ENCODE data around the gene SCG3. TPM values are rescaled to one million over a fixed set of nuclear protein-coding genes. Genes with fewer than 3 reads are reported as not detected.

Gene SCG3
- total RNA-seq, 1 donor from 2014 or later: not detected

DNA sequence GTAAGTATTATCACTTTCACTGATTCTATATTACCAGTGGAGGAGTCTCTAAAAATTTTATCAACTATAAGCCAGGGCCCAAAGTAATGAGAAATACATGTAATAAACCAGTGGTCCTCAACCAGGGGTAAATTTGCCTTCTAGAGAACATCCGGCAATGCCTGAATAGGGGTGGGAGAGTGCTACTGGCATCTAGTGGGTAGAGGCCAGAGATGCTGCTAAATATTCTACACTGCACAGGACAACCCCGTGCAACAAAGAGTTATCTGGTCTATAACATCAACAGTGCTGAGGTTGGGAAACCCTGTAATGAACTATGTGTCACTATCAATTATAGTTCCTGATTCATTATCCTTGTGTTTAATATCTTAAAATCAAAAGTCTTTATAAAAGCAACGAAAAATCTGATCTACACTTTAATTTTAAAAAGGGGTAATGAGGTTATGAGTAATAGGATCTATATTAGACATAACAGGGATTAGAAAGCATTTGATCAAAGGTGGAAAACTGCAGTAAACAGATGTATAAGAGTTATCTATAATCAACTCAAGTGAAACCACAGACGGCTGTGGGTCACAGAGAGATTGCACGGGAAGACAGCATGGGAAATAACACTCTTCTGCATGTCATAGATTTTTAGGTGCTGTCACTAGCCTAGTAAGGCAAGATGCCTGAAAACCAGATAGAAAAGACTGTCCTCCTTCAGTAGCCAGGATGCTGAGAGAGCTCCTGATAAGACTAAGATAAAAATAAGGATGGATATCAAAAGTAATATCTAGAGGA, 54.1 kb downstream of the SCG3 start:
- TF ChIP-seq CTCF (IDR thresholded peaks at IDR 0.05): no peak
- peaks cover 16% of the 10 kb centered on the region for H3K4me1 Mint-ChIP-seq (ENCODE audit: unreplicated experiment)

DNA sequence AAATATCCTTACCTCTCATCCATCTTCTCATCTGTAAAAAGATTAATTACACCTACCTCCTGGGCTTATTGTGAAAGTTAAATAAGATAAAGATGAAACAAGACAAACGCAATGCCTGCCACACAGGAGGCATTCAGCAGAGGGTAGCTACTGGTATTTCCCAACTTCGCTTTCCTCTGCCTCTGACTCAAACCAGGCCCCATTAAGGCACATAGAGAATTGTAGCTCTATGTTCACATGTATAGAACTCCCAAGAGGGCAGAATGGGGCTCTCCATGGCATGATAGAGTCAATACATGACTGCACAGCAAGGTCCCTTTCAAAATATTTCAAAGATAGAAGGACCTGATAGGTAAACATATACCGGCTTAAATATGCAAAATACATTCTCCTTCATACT, 54.8 kb downstream of the SCG3 start:
- Mint-ChIP-seq H3K4me3 (ENCODE audit: unreplicated experiment) (peak overlapping the region; percentile 68), H3K27ac (ENCODE audit: unreplicated experiment) (no peak overlapping the region), H3K4me1 (ENCODE audit: unreplicated experiment) (peaks cover 16% of the 10 kb centered on the region), H3K9me3 (ENCODE audit: unreplicated experiment) (no peaks in the 10 kb centered on the region), H3K36me3 (ENCODE audit: unreplicated experiment) (no peaks in the 10 kb centered on the region), H3K27me3 (ENCODE audit: unreplicated experiment) (peaks cover 4% of the 10 kb centered on the region)
- TF ChIP-seq CTCF (IDR thresholded peaks at IDR 0.05): no peak
- DNase-seq (ENCODE audit: extremely low spot score, unreplicated experiment): no peak

More for the DNA sequence above, 54.1 kb downstream of the SCG3 start:
- Mint-ChIP-seq H3K27ac (ENCODE audit: unreplicated experiment) (no peak overlapping the region), H3K27me3 (ENCODE audit: unreplicated experiment) (peaks cover 2% of the 10 kb centered on the region), H3K9me3 (ENCODE audit: unreplicated experiment) (no peaks in the 10 kb centered on the region), H3K4me3 (ENCODE audit: unreplicated experiment) (no peak overlapping the region), H3K36me3 (ENCODE audit: unreplicated experiment) (no peaks in the 10 kb centered on the region)
- no peak for DNase-seq (ENCODE audit: extremely low spot score, unreplicated experiment)

GRCh38 chr15:51736751-51737521, 55.6 kb downstream of the SCG3 start:
- H3K4me3 Mint-ChIP-seq (ENCODE audit: unreplicated experiment): peak overlapping the region; percentile 68
- no peak for TF ChIP-seq CTCF (IDR thresholded peaks at IDR 0.05)
- H3K36me3 Mint-ChIP-seq (ENCODE audit: unreplicated experiment): no peaks in the 10 kb centered on the region
- peaks cover 6% of the 10 kb centered on the region for H3K27me3 Mint-ChIP-seq (ENCODE audit: unreplicated experiment)
- no peak overlapping the region for H3K27ac Mint-ChIP-seq (ENCODE audit: unreplicated experiment)
- no peaks in the 10 kb centered on the region for H3K9me3 Mint-ChIP-seq (ENCODE audit: unreplicated experiment)
- H3K4me1 Mint-ChIP-seq (ENCODE audit: unreplicated experiment): peaks cover 8% of the 10 kb centered on the region
- DNase-seq (ENCODE audit: extremely low spot score, unreplicated experiment): no peak

DNA sequence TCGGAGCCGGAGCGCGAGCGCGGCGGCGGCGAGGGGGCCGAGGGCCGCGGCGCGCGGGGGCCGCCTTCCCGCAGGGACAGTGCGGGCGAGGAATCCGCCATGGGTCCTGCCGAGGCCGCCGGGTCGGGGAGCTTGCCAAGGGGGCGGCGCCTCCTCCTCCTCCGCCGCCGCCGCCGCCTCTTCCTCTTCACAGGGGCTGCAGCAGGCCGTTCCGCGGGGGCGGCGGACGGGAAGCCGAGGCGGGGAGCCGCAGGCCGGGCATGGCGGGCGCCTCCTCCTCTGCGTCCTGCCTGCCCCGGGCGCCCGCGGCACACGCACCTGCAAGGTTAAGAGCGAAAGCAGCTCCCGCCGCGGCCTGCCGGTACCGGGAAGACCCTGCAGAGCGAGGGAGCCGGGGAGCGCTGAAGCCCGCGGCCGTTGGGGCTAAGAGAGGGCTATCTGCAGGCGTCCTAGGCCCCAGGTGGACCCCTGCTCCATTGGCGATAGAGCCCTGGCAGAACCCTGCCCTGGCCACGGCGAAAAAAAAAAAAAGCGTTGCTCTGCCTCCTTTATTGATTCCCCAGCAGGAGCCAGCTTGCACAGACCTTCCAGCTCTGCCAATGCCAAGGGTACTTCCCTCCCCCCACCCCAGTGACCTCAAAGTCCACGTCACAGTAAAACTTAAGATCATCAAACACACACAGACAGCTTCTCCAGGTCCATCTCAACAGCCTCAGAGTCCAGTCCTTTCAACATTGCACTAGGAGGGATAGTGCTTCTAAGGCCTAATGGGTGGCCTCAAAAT, 56.4 kb downstream of the SCG3 start, which contains the start of gene LYSMD2:
TSS of gene LYSMD2 (minus strand) at position 134 of the 784 bp plus-strand sequence. CDS start at position 101, 33 bp downstream.
- peaks cover 6% of the 10 kb centered on the region for H3K4me1 Mint-ChIP-seq (ENCODE audit: unreplicated experiment)
- no peak within 1 kb of the TSS for H3K27ac Mint-ChIP-seq (ENCODE audit: unreplicated experiment)
- DNase-seq (ENCODE audit: extremely low spot score, unreplicated experiment): peak; percentile 85
- H3K27me3 Mint-ChIP-seq (ENCODE audit: unreplicated experiment): peaks cover 13% of the 10 kb centered on the region
- H3K9me3 Mint-ChIP-seq (ENCODE audit: unreplicated experiment): no peaks in the 10 kb centered on the region
- TF ChIP-seq CTCF (IDR thresholded peaks at IDR 0.05): no peak
- peak within 1 kb of the TSS; percentile 73 for H3K4me3 Mint-ChIP-seq (ENCODE audit: unreplicated experiment)
- no peaks in the 10 kb centered on the region for H3K36me3 Mint-ChIP-seq (ENCODE audit: unreplicated experiment)
